Lower leg skin (tissue), 4 donors: Measurements from ENCODE around the gene SIRT5. TPM values are rescaled to one million over a fixed set of nuclear protein-coding genes. Genes with fewer than 3 reads are reported as not detected.

Source experiments
- DNase-seq, 2 donors: peaks; one replicate each; pipeline ENCODE4 v3.0.0-alpha.2; 2019; ENCODE audit warnings: low spot score in 2 of 2
- H3K4me3 ChIP-seq: fragments of 200-600 bp; sonication (generic); 2 replicates; pipeline ENCODE4 v1.5.1; 2017; ENCODE audit warnings: mild to moderate bottlenecking, low read depth; ENCODE audit not compliant: poor library complexity, severe bottlenecking
- CTCF ChIP-seq, 3 donors: fragments of 450-650 bp; IDR thresholded peaks; one replicate each; pipeline ENCODE4 v1.5.1; 2016; ENCODE audit warnings: antibody characterized with exemption in 3 of 3, mild to moderate bottlenecking in 3 of 3, moderate library complexity in 2 of 3
- POLR2A ChIP-seq, 2 donors: fragments of 450-650 bp; IDR thresholded peaks; one replicate each; pipeline ENCODE4 v1.6.1; 2016 to 2017; ENCODE audit warnings: antibody characterized with exemption in 2 of 2, mild to moderate bottlenecking in 1 of 2, moderate library complexity in 1 of 2
- WGBS, 2 donors: methylation state at CpG; one replicate each; pipeline ENCODE4 v1.1.5; 2018; 5-methylcytosine and 5-hydroxymethylcytosine counted together
- intact Hi-C: fragments of 100-400 bp; cut with DNase I; formaldehyde crosslinking; loops from one replicate; pipeline ENCODE4 v1.15.0; 2023; ENCODE audit warnings: low total_unique reads
- total RNA-seq, 4 donors: library from RNA; depleted of rRNA; stranded (reverse); fragments of >200 nt; gene quantifications; one replicate each; pipeline ENCODE4 v1.1.0, GENCODE V29; 2016

SIRT5 gene
- total RNA-seq, 4 donors from 2014 or later = 5.5 to 12.7 (median 5.9) TPM

- 30 to 38% methylated on average over 8 of the region's 8 CpGs for whole genome bisulfite sequencing, 2 donors
- no peak overlapping the region for H3K4me3 ChIP-seq
- DNase-seq = peak in 1 of 2 donors; percentile 87
- no peak for TF ChIP-seq POLR2A (IDR thresholded peaks at IDR 0.05)
- no peak for TF ChIP-seq CTCF (IDR thresholded peaks at IDR 0.05)
- intact Hi-C loops = no loop called here
These were observed 19.5 kb upstream of the SIRT5 start for GRCh38 chr6:13554929-13555333.

GRCh38 chr6:13557841-13558240, 16.6 kb upstream of the SIRT5 start:
- no peak overlapping the region for H3K4me3 ChIP-seq
- no peak for DNase-seq
- intact Hi-C loops = no loop called here
- TF ChIP-seq CTCF (IDR thresholded peaks at IDR 0.05) (no peak), POLR2A (IDR thresholded peaks at IDR 0.05) (no peak)

- intact Hi-C loops = no loop called here
- 37 to 41% methylated on average over 4 of the region's 4 CpGs for WGBS, 2 donors
These were observed 15.7 kb upstream of the SIRT5 start for GRCh38 chr6:13558718-13559117.

GRCh38 chr6:13559251-13559650, 15.2 kb upstream of the SIRT5 start:
- intact Hi-C loops = no loop called here
- no peak for DNase-seq

More at GRCh38 chr6:13558718-13559117, 15.7 kb upstream of the SIRT5 start:
- TF ChIP-seq CTCF (IDR thresholded peaks at IDR 0.05) (no peak), POLR2A (IDR thresholded peaks at IDR 0.05) (no peak)
- no peak for DNase-seq
- H3K4me3 ChIP-seq = no peak overlapping the region

GRCh38 chr6:13559968-13560650, 14.3 kb upstream of the SIRT5 start:
- WGBS, 2 donors = 82 to 83% methylated on average over 4 of the region's 4 CpGs
- no peak overlapping the region for H3K4me3 ChIP-seq
- TF ChIP-seq POLR2A (IDR thresholded peaks at IDR 0.05) = no peak
- no peak for TF ChIP-seq CTCF (IDR thresholded peaks at IDR 0.05)
- intact Hi-C loops = no loop called here
- DNase-seq = no peak

More at GRCh38 chr6:13559251-13559650, 15.2 kb upstream of the SIRT5 start:
- H3K4me3 ChIP-seq = no peak overlapping the region
- 24 to 27% methylated on average over 3 of the region's 3 CpGs for WGBS, 2 donors
- TF ChIP-seq POLR2A (IDR thresholded peaks at IDR 0.05) = no peak
- no peak for TF ChIP-seq CTCF (IDR thresholded peaks at IDR 0.05)

GRCh38 chr6:13560651-13561044, 13.8 kb upstream of the SIRT5 start:
- TF ChIP-seq POLR2A (IDR thresholded peaks at IDR 0.05) = no peak

More at GRCh38 chr6:13560651-13561044, 13.8 kb upstream of the SIRT5 start:
- DNase-seq = no peak
- 97 to 98% methylated on average over 2 of the region's 2 CpGs for WGBS, 2 donors
- intact Hi-C loops = no loop called here
- H3K4me3 ChIP-seq = no peak overlapping the region
